CD4-positive, alpha-beta T cell treated with Interleukin-17A for 1 hour (primary cell): ENCODE data around the gene BPI.
"Not testable (repeated sequence)": the region's sequence is repeated elsewhere in the genome, so short reads cannot be mapped to it uniquely, and the experiment has no call there.

Source experiments
- DNase-seq: peaks from one replicate; pipeline ENCODE4 v3.0.0-alpha.2; 2020

Gene BPI

DNA sequence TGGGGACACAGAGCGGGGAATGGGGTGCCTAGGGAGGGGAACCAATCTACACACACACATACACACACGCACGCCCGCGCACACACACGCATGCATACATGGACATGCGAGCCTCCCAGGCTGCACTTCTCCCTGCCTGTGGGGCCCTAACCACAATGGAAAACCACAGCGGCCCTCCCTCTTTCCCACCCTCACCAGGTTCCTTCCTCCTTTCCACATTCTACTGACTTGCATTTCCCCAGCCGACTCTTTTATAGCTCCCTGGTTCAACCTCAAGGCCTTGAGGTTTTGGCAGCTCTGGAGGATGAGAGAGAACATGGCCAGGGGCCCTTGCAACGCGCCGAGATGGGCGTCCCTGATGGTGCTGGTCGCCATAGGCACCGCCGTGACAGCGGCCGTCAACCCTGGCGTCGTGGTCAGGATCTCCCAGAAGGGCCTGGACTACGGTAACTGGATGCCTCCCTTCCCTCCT is at the start of gene BPI:
Gene BPI, plus strand, starts transcription at position 249 of the 472 bp plus-strand sequence. Its CDS starts 68 bp downstream, at position 317.
- peak; percentile 17 for DNase-seq

DNA sequence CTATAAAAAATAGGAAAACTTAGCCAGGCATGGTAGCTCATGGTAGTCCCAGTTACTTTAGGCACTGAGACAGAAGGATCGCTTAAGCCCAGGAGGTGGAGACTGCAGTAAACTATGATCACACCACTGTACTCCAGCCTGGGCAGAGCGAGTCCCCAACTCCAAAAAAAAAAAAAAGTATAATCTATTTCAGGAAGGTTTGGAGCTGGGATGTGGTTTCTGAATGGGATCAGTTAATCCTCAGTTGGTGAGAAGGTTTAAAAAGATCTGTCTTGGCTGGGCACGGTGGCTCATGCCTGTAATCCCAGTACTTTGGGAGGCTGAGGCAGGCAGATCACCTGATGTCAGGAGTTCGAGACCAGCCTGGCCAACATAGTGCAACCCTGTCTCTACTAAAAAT is 49.3 kb upstream of the BPI start:
- DNase-seq = not testable (repeated sequence)

DNA sequence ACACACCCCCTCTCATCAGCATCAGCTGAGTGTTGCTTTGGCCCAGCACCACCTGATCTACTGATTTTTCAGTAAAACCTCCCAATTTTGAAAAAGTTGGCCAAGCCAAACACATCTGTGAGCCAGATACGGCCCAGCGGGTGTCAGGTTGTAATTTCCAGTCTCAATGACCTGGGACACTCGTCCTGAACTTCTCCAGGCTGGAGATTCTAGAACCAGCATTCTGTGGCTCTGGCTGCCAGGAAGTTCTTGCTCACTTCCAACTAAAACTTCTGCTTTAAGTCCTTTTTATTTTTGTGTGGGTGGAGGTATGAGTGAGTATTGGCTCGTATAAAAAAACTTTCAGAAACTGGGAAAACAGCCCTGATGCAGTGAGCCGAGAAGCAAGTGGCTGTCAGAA is 48.6 kb upstream of the BPI start:
- no peak for DNase-seq

DNA sequence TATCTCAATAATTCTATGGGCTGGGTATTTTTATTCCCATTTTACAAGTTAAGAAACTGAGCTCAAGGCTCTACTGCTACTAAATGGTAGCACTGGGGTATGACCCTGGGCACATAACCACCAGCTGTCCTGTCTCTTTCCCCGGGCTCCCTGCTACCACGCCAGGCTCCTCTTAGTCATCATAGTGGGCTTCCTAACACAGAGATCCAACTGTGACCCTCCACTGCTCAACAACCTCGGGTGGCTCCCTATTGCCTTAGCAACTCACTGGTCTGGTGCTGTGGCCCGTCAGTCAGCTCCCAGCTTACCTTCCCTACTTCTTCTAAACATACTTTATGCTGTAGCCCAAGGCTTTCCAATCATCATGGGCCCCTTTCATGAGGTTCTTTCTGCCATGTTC is 47.9 kb upstream of the BPI start:
- no peak for DNase-seq

DNA sequence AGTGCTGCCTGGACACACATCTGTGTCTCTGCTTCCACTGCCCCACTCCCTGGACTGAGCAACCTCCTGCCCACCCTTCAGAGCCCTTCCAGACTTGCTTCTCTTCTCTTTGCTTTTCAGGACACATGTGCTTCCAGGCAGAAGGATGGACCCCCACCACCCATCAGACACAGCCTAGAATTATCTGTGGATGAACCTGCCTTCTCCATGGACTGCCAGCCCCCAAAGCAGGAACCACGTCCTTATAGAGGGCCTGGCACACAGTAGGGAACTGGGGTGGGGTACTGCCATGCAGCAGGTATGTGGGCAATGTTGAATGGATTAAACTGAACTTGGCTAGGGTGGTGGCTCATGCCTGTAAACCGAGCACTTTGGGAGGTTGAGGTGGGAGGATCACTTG is 47.0 kb upstream of the BPI start:
- DNase-seq = no peak

DNA sequence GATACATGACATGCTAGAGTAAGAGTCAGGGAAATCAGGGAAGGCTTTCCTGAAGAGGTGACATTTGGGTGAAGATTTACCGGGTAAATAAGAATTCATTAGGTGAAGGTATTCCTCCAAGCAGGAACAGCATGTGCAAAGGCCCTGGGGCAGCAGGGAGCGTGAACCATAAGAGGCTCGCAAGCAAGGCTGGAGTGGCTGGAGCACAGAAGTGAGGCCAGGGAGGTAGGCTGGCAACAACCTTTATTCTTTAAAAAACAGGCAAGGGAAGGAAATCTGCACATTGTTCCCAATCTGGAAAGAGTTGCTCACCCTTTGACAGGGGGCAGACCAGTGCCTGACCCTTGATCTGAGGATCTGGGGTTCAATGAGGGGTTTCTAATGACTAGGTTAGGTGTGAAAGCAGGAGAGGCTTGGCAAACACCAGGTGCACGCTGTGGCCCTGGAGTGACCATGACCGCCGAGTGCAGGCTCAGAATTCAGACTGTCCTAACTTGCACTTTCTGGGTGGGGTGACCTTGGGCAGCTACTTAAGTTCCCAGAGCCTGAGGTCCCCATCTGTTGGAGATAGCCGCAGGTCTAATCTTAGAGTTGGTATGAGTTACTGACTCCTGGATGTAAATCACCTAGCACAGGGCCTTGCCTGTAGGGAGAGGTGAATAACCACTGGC is 45.3 kb upstream of the BPI start:
- DNase-seq = no peak

DNA sequence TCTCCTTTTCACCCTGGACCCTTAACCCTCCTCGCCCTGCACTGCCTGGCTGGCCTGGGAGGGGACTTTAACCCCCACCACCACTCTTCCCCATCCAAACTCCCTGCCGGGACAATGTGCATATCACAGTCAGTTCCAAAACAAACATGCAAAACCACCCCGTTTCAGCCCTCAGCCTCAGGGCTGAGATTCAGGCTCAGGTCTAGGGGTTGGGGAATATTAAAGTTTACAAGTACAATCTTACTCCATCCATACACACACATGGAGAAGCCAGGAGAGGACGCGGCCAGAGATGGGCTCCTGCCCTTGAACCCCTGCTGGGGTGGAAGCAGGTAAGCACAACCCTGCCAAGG is 44.0 kb upstream of the BPI start:
- no peak for DNase-seq

DNA sequence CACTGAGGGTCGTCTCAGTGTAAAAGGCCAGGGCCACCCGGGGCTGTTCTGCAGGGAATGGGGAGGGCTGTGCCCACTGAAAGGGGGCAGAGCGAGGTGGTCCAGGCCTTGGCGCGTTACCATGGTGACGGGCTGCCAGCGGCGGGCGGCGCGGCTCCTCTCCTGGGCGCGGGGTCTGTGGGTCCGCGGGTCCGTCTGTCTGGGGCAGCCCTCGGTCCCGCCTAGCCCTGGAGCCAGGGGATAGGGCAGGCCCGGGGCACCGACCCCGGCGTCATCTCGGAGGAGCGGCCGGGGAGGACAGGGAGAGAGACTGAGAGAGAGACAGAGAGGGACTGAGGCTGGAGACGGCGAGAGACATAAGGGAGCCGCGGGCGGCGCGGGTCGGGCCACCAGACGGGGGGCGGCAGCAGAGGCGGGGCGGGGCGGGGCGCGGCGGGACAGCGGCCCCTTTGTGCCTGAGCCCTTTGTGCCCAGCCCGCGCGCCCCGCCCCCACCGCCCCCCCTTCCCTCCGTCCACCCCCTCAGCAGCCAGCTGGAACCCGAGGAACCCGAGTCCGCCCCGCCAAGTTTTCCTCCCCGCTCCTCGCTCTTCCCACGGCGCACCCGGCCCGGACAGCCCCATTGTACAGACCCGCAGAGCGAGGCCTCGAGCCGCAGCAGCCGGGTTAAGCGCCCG is 43.4 kb upstream of the BPI start, which contains the start of gene KIAA1755:
Gene KIAA1755, minus strand, starts transcription at position 358 of the 676 bp plus-strand sequence. Its CDS starts 235 bp downstream, at position 123.
- DNase-seq = no peak

DNA sequence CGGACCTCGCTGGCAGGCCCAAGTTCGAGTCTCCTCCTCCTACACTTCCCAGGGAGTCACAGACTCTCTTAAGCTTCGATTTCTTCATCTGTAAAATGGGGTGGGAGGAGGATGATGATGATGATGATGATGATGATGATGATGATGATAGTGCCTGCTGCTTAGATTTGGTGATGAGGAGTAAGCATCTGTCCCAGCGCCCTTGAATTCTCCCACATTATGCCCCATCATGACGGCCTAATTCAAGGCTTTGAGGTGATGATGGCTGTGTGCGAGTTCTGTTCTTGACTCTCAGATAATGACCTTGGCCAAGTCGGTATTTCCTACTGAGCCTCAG is 42.9 kb upstream of the BPI start:
- DNase-seq = no peak

DNA sequence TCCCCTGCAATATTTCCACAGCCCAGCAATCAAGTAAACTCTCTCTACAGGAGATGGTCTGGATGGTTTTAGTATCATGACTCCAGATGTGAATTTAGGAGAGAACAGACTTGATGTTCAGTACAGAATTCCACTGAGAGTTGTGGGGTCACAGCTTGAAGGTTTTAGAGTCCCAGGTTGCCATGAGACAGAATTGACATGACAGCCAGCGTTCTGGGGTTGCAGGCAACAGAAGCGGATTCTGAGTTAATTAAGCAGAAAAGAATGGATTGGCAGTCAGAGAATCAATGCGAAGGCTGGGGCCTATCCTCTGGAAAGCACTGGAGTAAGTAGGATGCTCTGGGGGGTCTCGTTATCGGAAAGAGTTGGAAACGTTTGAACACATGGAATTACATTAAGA is 41.0 kb upstream of the BPI start:
- DNase-seq = no peak

DNA sequence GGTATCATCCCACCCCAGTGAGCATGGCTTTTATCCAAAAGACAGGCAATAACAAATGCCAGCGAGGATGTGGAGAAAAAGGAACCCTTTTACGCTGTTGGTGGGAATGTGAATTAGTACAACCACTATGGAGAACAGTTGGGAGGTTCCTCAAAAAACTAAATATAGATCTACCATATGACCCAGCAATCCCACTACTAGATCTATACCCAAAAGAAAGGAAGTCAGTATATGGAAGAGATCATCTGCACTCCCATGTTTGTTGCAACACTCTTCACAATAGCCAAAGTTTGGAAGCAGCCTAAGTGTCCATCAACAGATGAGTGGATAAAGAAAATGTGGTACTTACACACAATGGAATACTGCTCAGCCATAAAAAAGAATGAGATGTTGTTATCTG is 37.5 kb upstream of the BPI start:
- DNase-seq = no peak

DNA sequence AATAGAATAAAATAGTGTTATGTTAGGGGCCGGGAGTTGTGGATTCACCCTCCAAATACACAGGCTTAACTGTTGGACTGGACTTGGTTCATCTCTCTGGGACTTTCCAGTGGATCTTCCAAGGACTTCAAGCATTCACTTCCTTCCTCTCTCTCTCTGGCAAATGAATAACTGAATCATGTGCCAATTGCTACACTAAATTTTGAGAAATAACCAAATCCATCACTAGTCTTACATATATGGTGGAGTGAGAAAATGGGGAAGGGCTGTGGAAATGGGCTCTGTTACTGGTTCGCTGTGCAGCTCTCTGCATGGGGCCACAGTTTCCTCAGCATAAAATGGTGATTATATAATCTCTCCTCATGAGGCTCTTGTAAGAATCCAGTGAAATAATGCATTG is 36.7 kb upstream of the BPI start:
- DNase-seq = no peak

DNA sequence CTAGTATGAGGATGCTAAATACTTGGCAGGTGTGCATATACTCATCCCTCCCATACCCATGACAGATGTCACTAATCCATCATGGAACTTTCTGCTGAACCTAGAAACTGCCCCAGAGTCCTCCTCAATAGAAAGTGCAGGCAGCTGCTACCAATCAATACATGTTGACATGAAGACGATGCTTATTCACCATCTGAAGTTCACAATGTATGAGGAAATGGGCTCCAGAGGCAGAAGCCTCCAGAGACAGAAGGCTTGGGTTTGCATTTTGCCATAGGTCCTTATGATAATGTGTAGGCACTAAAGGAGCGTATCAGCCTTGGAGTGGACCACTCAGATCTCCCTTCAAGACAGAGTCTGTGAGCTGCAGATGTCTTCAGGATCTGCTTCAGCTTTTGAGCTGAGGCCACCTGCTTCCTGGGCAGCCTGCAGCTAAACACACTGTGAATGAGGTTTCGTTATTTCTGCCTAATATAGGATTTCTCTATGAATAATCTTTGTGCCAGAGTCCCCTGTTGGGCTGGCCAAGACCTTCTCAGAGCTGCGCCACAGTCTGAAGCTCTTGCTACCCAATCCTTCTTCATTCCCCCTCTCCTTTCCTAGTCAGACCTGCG is 35.9 kb upstream of the BPI start:
- DNase-seq = no peak

DNA sequence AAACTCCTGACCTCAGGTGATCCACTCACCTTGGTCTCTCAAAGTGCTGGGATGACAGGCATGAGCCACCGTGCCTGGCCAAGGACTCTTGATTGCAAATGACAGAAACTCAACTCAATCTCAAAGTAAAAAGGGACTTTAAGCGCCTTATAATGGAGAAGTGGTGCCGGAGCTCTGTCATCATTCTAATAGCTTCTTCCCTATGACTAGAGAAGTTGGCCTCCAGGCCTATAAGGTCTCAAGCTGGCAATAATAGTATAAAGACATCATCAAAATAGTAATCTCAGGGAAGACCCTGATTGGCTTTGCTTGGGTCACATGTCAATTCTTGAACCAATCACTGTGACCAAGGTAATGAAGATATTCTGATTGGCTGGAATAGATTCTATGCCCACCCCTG is 34.9 kb upstream of the BPI start:
- no peak for DNase-seq

DNA sequence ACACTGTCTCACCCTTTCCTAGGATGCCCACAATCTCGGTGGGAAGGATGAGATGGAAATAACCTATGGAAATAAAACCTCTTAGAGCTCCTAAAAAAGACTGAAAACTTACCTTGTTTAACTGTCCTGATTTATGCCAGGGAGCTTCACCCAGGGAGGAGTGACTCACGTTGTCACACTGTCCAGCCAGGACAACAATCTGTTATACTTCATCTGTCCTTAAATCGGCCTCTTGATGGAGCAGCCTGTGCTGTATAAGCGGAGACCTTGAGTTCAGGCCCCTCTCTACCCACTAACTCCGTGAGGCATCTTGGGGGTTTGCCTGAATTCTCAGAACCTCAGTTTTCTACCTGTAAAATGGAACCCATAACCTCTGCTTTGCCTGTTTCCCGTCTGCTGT is 34.2 kb upstream of the BPI start:
- no peak for DNase-seq

DNA sequence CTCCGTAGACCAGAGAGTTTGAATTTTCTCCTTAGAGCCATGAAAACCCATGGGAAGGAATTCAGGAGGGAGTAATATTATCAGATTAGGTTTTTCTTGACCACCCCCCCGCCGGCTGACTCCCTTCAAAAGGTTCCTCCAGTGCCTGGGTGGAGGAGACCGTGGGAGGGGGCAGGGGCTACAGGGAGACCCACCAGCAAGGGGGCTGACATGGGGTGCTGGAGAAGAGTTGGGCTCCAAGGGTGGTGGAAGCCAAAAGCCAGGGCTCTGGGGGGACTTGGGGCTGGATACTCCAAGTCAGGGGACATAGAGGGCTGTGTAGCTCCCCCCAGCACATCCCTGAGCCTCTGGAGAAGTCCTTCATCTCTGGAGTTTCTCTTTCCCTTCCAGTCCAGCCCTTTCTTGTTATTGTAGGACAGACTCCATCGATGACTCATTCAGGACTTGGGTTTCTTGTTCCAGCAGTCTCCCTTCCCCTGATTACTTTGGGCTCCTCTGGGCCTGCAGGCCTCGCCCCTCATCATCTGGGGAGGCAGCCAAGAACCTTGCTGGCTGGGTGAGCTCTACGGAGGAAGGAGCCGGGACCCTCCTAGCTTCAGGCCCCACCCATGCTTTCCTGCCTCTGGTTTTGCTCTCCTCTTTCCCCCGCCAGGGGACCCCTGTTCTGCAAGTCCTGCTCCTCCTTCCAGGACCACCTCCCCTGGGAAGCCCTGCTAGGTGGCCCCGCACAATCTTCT is 32.9 kb upstream of the BPI start:
- DNase-seq = no peak

DNA sequence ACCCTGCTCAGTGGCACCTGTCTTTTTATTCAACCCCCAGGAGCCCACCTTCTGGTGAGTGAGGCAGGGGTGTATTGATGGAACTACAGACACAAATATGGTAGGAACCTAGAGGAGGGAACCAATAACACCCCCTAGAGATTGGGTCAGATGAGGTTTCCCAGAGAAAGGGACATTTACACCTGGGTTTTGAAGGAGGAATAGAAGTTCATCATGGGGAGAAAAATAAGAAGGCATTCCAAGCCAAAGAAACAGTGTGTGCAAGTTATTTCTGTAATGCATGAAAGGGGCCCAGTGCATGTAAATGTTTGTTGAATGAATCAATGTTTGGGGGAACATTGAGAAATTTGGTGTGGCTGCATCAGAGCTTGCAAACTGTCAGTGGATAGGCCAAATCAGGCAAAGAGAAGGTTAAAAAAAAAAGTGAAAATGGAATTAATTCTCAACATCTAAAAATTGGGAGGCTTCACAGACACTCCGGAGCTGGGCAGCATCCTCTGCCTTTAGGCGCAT is 32.3 kb upstream of the BPI start:
- DNase-seq = no peak

DNA sequence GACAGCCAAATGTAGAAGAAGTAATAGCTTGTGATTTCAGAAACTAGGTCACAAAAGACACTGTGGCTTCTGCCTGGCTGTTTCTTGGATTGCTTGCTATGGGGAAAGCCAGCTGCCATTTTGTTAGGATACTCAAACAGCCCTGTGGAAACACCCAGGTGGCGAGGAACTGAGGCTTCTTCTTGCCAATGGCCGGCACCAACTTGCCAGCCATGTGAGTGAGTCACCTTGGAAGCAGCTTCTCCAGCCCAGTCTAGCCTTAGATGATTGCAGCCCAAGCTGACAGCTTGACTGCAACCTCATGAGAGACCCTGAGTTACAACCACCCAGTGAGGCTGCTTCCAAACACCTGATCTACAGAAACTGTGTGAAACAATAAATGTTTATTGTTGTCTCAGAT is 31.6 kb upstream of the BPI start:
- no peak for DNase-seq

DNA sequence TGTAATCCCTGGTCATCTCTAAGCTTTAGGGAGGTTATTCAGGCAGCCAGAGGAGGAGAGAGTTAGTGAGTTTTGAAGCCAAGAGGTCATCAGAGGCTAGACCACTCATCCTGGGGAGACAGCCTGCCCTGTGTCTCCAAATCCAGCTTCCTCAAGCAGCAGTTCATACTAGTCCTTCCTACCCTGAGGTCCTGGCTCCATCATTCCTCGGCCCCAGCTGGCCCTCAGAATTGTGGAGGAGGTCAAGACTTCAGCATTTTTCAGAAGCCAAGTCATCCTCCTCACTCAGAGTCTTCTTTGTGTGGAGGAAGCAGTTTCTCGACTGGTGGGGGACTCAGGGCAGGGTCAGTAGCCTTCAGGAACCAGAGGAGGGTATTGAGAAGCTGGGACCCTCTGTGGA is 31.0 kb upstream of the BPI start:
- no peak for DNase-seq

DNA sequence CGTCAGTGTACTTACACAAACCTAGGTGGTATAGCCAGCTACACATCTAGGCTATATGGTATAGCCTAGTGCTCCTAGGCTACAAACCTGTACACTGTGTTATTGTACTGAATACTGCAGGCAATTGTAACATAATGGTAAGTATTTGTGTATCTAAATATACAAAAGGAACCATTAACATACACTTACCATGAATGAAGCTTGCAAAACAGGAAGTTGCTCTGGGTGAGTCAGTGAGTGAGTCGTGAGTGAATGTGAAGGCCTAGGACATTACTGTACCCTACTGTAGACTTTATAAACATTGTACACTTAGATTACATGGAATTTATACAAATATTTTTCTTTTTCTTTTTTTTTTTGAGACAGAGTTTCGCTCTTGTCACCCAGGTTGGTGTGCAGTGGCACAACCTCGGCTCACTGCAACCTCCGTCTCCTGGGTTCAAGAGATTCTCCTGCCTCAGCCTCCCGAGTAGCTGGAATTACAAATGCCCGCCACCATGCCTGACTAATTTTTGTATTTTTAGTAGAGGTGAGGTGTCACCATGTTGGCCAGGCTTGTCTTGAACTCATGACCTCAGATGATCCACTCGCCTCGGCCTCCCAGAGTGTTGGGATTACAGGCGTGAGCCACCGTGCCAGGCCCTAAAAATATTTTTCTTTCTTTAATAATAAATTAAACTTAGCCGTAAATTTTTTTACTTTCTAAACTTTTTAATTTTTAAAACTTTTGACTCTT is 28.0 kb upstream of the BPI start:
- no peak for DNase-seq

DNA sequence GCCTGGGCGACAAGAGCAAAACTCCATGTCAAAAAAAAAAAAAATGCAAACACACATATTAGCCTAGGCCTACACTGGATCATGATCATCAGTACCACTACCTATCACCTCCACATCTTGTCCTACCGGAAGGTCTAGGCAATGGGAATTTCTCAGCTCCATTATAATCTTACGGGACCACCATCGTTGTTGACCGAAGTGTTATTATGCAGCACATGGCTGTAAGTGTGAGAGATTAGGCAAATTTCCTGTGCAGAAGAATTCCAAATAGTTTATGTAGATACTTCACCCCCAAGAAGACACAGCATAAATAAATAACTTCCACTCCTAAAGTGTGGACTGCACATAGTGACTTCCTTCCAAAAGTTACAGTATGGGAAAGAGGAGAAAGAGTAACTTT is 26.7 kb upstream of the BPI start:
- DNase-seq = no peak

DNA sequence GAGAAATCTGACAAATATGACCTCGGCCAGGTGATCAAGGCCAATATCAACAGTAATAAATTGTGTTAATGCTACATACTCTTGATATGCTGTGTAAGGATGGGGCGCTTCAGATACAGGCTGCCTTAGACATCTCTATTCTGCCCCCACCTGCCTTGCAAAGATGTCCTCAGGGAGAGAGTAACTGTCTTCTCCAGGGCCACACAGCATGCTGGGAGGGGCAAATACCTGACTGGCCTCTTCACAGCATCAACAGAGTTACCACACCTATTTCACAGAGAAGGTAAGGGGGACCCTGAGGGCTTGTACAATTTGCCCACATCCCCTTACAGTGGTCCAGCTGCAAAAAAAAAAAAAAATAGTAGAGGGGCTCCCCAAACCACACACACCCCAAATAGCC is 26.3 kb upstream of the BPI start:
- no peak for DNase-seq

DNA sequence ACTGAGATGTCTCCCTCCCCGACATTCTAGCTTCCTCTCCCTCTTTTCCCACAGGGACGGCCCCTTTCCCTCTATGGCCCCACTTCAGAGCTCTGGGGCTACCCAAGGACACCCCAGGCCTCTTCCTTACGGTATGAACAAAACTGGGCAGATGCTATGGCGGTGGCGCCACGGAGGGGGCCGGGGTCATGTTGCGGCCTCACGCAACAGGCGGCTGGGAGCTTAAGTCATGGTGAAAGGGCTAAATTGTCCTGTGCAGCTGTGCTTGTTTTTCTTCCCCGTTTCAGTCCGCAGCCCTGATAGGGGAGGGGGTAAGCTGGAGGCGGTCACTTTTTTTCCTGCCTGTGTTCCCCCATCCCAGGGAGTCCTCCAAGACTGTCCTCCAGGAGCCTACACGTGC is 25.8 kb upstream of the BPI start:
- DNase-seq = no peak
